GM12878 (cell line): ENCODE results near the gene TXNIP. TPM values are rescaled to one million over a fixed set of nuclear protein-coding genes. Genes with fewer than 3 reads are reported as not detected.
A peak's percentile ranks its signal among the peaks of the same experiment; 100 is the strongest.

Source experiments
- KDM1A ChIP-seq: fragments of 200-600 bp; sonication (generic); IDR thresholded peaks from 2 replicates; pipeline ENCODE4 v1.6.1; 2016; ENCODE audit warnings: borderline replicate concordance
- MTA2 ChIP-seq: fragments of 450-650 bp; IDR thresholded peaks from 2 replicates; pipeline ENCODE4 v1.6.1; 2016; ENCODE audit warnings: low read depth, mild to moderate bottlenecking, moderate library complexity
- NFYB ChIP-seq: IDR thresholded peaks from 2 replicates; pipeline ENCODE4 v1.6.1; 2011; ENCODE audit warnings: low read depth, mild to moderate bottlenecking, low read length, improper control_type of control experiment, moderate library complexity; ENCODE audit not compliant: insufficient read depth
- PML ChIP-seq: IDR thresholded peaks from 2 replicates; pipeline ENCODE4 v1.6.1; 2012; ENCODE audit warnings: low read length, inconsistent platforms
- RAD51 ChIP-seq: fragments of 450-650 bp; IDR thresholded peaks from 2 replicates; pipeline ENCODE4 v1.6.1; 2016; ENCODE audit warnings: moderate library complexity, mild to moderate bottlenecking, inconsistent platforms
- RB1 ChIP-seq: fragments of 450-650 bp; formaldehyde crosslinking; IDR thresholded peaks from 2 replicates; pipeline ENCODE4 v1.6.1; 2017; ENCODE audit warnings: mild to moderate bottlenecking, borderline replicate concordance
- RUNX3 ChIP-seq: IDR thresholded peaks from 2 replicates; pipeline ENCODE4 v1.6.1; 2012; ENCODE audit warnings: low read length, inconsistent platforms
- STAT3 ChIP-seq: IDR thresholded peaks from 2 replicates; pipeline ENCODE4 v1.6.1; 2011; ENCODE audit warnings: low read depth, low read length, improper control_type of control experiment
- SUZ12 ChIP-seq: fragments of 200-600 bp; sonication (generic); IDR thresholded peaks from one replicate; pipeline ENCODE4 v1.6.1; 2018; ENCODE audit warnings: antibody characterized with exemption, mild to moderate bottlenecking; ENCODE audit not compliant: unreplicated experiment
- WRNIP1 ChIP-seq: IDR thresholded peaks from 2 replicates; pipeline ENCODE4 v1.6.1; 2011; ENCODE audit warnings: low read depth, low read length, improper control_type of control experiment, borderline replicate concordance
- ZZZ3 ChIP-seq: IDR thresholded peaks from 2 replicates; pipeline ENCODE4 v1.6.1; 2011; ENCODE audit warnings: low read depth; ENCODE audit not compliant: control insufficient read depth, insufficient read length
- polyA plus RNA-seq, 11 experiments: library from polyadenylated mRNA; depleted of rRNA in 4 of 11; unstranded in 6 of 11; stranded (reverse) in 5 of 11; fragments of >200 nt; fragmentation: Nextera tagmentation in 4 of 11; fragmentation: Illumina TruSeq in 1 of 11; extraction: Ambion mirVana in 4 of 11; extraction: Trizol in 1 of 11; gene quantifications; 1 replicate in 1 of 11; 2 replicates in 10 of 11; pipeline versions ENCODE4 v1.2.1 to v1.2.3, GENCODE V29; 2011 to 2016; ENCODE audit warnings: inconsistent platforms in 2 of 11, missing spikeins in 2 of 11, low read depth in 1 of 11
- total RNA-seq, 4 experiments: library from RNA; depleted of rRNA in 3 of 4; stranded (reverse); fragments of >200 nt in 3 of 4; fragmentation: Illumina TruSeq in 1 of 4; extraction: Trizol in 1 of 4; gene quantifications; 2 replicates each; pipeline versions ENCODE4 v1.2.1 to v1.2.3, GENCODE V29; 2013 to 2021
- TF ChIP-seq, protein P1 (sequence below): fragments of 450-650 bp; IDR thresholded peaks from 2 replicates; pipeline ENCODE4 v1.6.1; 2018; ENCODE audit warnings: mild to moderate bottlenecking, low read depth, moderate library complexity; ENCODE audit not compliant: partially characterized antibody
- TF ChIP-seq, protein P2 (sequence below): fragments of 450-650 bp; IDR thresholded peaks from 2 replicates; pipeline ENCODE4 v1.6.1; 2014; ENCODE audit warnings: mild to moderate bottlenecking
- TF ChIP-seq, protein P3 (sequence below): fragments of 450-650 bp; IDR thresholded peaks from 2 replicates; pipeline ENCODE4 v1.6.1; 2017; ENCODE audit warnings: mild to moderate bottlenecking
- TF ChIP-seq, protein P4 (sequence below): fragments of 450-650 bp; IDR thresholded peaks from 2 replicates; pipeline ENCODE4 v1.6.1; 2018; ENCODE audit warnings: borderline replicate concordance, mild to moderate bottlenecking; ENCODE audit not compliant: partially characterized antibody
- TF ChIP-seq, protein P5 (sequence below): IDR thresholded peaks from 2 replicates; pipeline ENCODE4 v1.6.1; 2012; ENCODE audit warnings: low read depth, low read length, improper control_type of control experiment
- TF ChIP-seq, protein P6 (sequence below): fragments of 150-350 bp; IDR thresholded peaks from 2 replicates; pipeline ENCODE4 v1.6.1; 2014; ENCODE audit warnings: mild to moderate bottlenecking, low read depth, low read length

Gene TXNIP
- total and polyA plus RNA-seq, 10 of the 15 experiments (the other 5 are each of a cell fraction or from before 2014, with no cell fraction given): 48.7 to 133 (median 107) TPM

DNA sequence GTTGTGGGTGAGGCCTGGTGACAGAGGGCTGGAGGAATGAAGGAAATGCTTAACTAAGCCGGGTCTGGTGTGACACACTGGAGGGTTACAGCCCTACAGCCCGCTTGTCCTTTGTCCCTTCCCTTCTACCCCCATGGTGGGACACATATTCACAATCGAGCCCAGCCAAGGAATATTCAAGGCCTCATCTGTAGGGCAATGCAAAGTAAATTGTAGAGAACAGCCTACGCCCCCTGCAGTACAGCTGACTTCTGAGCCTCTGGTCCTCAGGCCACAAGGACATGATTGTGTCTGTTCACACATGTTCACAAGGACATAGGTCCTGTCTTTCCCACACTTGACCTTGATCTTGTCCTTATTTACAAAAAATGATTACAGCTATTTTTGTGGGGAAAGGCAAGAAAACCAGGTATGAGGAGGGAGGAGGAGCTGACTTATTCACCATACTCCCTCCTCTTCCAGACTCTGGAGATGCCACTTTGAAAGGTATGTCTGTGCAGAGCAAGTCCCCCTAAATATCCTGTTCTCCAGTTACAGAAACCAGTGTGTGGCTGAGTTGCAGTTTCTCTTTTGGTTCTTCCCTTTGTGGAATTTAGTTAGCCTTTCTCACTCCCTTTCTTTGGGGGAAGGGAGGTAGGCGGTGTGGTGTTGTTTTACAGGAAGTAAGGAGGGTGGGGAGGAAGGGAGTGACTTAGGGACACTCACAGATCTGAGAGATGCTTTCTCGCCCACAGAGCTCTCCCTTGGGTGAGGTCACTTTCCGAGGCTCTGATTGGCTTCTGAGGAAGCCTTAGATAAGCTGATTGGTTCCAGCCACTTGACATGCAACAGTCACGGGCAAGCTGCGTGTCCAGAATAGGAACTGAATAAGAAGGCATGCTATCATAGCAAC lies 17.3 kb downstream of the TXNIP start (continued):
- TF ChIP-seq SUZ12 (no peak), MTA2 (0 out of 2 replicates have a peak, but pooled peaks have one; percentile 7), RUNX3 (peak; percentile 75), RB1 (no peak), STAT3 (no peak), PML (peak; percentile 35; the same call in 1 of the 2 replicates), RAD51 (0 out of 2 replicates have a peak, but pooled peaks have one; percentile 36), ZZZ3 (no peak), WRNIP1 (no peak; the same call in none of the 2 replicates), NFYB (peak; percentile 81; the same call in 1 of the 2 replicates), KDM1A (no peak)
- TF ChIP-seq, protein P1, sequence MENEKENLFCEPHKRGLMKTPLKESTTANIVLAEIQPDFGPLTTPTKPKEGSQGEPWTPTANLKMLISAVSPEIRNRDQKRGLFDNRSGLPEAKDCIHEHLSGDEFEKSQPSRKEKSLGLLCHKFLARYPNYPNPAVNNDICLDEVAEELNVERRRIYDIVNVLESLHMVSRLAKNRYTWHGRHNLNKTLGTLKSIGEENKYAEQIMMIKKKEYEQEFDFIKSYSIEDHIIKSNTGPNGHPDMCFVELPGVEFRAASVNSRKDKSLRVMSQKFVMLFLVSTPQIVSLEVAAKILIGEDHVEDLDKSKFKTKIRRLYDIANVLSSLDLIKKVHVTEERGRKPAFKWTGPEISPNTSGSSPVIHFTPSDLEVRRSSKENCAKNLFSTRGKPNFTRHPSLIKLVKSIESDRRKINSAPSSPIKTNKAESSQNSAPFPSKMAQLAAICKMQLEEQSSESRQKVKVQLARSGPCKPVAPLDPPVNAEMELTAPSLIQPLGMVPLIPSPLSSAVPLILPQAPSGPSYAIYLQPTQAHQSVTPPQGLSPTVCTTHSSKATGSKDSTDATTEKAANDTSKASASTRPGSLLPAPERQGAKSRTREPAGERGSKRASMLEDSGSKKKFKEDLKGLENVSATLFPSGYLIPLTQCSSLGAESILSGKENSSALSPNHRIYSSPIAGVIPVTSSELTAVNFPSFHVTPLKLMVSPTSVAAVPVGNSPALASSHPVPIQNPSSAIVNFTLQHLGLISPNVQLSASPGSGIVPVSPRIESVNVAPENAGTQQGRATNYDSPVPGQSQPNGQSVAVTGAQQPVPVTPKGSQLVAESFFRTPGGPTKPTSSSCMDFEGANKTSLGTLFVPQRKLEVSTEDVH: no peak
- TF ChIP-seq, protein P2, sequence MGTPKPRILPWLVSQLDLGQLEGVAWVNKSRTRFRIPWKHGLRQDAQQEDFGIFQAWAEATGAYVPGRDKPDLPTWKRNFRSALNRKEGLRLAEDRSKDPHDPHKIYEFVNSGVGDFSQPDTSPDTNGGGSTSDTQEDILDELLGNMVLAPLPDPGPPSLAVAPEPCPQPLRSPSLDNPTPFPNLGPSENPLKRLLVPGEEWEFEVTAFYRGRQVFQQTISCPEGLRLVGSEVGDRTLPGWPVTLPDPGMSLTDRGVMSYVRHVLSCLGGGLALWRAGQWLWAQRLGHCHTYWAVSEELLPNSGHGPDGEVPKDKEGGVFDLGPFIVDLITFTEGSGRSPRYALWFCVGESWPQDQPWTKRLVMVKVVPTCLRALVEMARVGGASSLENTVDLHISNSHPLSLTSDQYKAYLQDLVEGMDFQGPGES: no peak; the same call in 1 of the 2 replicates
- TF ChIP-seq, protein P3, sequence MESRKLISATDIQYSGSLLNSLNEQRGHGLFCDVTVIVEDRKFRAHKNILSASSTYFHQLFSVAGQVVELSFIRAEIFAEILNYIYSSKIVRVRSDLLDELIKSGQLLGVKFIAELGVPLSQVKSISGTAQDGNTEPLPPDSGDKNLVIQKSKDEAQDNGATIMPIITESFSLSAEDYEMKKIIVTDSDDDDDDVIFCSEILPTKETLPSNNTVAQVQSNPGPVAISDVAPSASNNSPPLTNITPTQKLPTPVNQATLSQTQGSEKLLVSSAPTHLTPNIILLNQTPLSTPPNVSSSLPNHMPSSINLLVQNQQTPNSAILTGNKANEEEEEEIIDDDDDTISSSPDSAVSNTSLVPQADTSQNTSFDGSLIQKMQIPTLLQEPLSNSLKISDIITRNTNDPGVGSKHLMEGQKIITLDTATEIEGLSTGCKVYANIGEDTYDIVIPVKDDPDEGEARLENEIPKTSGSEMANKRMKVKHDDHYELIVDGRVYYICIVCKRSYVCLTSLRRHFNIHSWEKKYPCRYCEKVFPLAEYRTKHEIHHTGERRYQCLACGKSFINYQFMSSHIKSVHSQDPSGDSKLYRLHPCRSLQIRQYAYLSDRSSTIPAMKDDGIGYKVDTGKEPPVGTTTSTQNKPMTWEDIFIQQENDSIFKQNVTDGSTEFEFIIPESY: no peak
- TF ChIP-seq, protein P4, sequence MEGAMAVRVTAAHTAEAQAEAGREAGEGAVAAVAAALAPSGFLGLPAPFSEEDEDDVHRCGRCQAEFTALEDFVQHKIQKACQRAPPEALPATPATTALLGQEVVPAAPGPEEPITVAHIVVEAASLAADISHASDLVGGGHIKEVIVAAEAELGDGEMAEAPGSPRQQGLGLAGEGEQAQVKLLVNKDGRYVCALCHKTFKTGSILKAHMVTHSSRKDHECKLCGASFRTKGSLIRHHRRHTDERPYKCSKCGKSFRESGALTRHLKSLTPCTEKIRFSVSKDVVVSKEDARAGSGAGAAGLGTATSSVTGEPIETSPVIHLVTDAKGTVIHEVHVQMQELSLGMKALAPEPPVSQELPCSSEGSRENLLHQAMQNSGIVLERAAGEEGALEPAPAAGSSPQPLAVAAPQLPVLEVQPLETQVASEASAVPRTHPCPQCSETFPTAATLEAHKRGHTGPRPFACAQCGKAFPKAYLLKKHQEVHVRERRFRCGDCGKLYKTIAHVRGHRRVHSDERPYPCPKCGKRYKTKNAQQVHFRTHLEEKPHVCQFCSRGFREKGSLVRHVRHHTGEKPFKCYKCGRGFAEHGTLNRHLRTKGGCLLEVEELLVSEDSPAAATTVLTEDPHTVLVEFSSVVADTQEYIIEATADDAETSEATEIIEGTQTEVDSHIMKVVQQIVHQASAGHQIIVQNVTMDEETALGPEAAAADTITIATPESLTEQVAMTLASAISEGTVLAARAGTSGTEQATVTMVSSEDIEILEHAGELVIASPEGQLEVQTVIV: peak; percentile 63
- TF ChIP-seq, protein P5, sequence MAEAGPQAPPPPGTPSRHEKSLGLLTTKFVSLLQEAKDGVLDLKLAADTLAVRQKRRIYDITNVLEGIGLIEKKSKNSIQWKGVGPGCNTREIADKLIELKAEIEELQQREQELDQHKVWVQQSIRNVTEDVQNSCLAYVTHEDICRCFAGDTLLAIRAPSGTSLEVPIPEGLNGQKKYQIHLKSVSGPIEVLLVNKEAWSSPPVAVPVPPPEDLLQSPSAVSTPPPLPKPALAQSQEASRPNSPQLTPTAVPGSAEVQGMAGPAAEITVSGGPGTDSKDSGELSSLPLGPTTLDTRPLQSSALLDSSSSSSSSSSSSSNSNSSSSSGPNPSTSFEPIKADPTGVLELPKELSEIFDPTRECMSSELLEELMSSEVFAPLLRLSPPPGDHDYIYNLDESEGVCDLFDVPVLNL: no peak
- TF ChIP-seq, protein P6, sequence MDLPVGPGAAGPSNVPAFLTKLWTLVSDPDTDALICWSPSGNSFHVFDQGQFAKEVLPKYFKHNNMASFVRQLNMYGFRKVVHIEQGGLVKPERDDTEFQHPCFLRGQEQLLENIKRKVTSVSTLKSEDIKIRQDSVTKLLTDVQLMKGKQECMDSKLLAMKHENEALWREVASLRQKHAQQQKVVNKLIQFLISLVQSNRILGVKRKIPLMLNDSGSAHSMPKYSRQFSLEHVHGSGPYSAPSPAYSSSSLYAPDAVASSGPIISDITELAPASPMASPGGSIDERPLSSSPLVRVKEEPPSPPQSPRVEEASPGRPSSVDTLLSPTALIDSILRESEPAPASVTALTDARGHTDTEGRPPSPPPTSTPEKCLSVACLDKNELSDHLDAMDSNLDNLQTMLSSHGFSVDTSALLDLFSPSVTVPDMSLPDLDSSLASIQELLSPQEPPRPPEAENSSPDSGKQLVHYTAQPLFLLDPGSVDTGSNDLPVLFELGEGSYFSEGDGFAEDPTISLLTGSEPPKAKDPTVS: no peak
